ENCODE data around the gene SULT6B1.

SULT6B1 gene

GRCh38 chr2:37153224-37153623 is 35.2 kb downstream of the SULT6B1 start:
- no peak for DNase-seq (ENCODE audit: low read depth, low spot score)

GRCh38 chr2:37149626-37150322 is 38.7 kb downstream of the SULT6B1 start:
- no peak for DNase-seq (ENCODE audit: low read depth, low spot score)

DNA sequence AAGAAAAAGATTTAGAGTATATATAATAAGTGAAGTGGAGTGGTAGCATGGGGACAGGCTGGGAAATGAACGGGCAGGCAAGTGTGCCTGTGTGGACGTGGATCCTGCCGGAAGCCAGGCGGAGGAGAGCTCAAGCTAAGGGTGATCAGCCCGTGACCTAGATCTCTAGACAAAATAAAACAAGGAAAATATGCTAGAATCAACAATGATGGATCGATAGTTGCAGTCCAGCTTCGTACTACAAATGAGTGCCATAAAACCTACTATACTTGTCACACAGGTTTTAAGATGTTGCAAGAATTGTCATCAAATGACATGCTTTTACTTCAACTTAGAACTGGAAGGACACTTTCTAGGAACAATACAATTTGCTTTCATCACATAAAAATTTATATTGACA is 40.1 kb downstream of the SULT6B1 start:
- no peak for DNase-seq (ENCODE audit: low read depth, low spot score)

DNA sequence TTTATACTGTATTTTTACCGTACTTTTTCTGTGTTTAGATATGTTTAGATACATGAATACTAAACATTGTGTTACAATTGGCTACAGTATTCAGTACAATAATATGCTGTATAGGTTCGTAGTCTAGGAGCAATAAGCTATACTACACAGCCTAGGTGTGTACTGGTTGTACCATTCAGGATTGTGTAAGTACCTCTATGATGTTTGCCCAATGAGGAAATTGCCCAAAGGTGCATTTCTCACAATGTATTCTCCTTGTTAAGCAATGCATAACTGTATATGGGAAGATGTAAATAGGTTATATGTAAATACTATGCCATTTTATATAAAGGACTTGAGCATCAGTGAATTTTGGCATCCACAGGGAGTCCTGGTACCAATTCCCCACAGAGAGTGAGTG is 42.4 kb downstream of the SULT6B1 start:
- DNase-seq (ENCODE audit: low read depth, low spot score): no peak

GRCh38 chr2:37143974-37144373 is 44.5 kb downstream of the SULT6B1 start:
- DNase-seq (ENCODE audit: low read depth, low spot score): no peak

GRCh38 chr2:37142546-37142945 is 45.9 kb downstream of the SULT6B1 start:
- DNase-seq (ENCODE audit: low read depth, low spot score): no peak

DNA sequence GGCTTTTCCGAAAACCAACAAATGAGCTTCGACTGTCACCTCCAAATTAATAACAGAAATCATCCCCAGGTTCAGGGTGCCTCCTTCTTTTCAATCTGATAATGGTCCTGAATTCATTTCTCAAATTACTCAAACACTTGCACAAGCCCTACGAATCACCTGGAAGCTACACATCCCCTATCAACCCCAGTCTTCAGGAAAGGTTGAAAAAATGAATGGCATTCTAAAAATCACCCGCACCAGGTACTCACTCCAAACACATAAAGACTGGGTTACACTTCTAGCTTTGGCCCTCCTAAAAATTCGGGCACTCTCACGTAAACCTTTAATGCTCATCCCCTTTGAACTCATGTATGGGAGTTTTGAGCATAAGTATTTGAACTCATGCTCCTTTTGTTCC is 55.6 kb downstream of the SULT6B1 start:
- no peak for DNase-seq (ENCODE audit: low read depth, low spot score)

DNA sequence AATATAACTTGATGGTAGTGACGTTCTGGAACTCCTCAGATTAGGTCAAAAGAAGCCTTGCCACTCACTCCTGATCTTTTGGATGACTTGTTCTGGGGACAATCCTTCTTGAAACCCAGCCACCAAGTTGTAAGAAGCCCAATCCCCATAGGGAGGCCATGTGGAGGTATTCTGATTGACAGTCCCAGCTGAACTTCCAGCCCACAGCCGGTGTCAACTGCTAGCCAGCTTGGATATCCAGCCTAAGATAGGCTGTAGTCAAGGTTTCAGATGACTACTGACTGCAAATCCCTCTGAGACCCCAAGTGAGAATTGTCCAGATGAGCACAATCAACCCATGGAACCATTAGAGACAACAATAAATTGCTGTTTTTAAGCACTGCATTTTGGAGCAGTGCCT is 63.1 kb downstream of the SULT6B1 start:
- no peak for DNase-seq (ENCODE audit: low read depth, low spot score)

- DNase-seq (ENCODE audit: low read depth, low spot score): no peak
Observed at GRCh38 chr2:37119157-37119556, 69.3 kb downstream of the SULT6B1 start.
